HFFc6 (cell line): ENCODE measurements around the gene NCK1. TPM values are rescaled to one million over a fixed set of nuclear protein-coding genes. Genes with fewer than 3 reads are reported as not detected.
"Not testable (repeated sequence)": the region's sequence is repeated elsewhere in the genome, so short reads cannot be mapped to it uniquely, and the experiment has no call there.

ENCODE experiments used
- DNase-seq: peaks from one replicate; pipeline ENCODE4 v3.0.0-alpha.2; 2018
- H3K27ac Mint-ChIP-seq: 2 replicates; pipeline ENCODE4 v1.8.0; 2020; ENCODE audit warnings: mild to moderate bottlenecking, mixed read lengths
- H3K27me3 Mint-ChIP-seq: 2 replicates; pipeline ENCODE4 v1.8.0; 2021; ENCODE audit warnings: mild to moderate bottlenecking, moderate library complexity, mixed read lengths; ENCODE audit not compliant: insufficient read depth
- H3K36me3 Mint-ChIP-seq: 2 replicates; pipeline ENCODE4 v1.8.0; 2021; ENCODE audit warnings: low read depth, mixed read lengths
- H3K4me1 Mint-ChIP-seq: 2 replicates; pipeline ENCODE4 v1.8.0; 2020; ENCODE audit warnings: low read depth, mixed read lengths
- H3K4me3 Mint-ChIP-seq: 2 replicates; pipeline ENCODE4 v1.8.0; 2020; ENCODE audit warnings: mild to moderate bottlenecking, moderate library complexity, mixed read lengths
- H3K9me3 Mint-ChIP-seq: 2 replicates; pipeline ENCODE4 v1.8.0; 2020; ENCODE audit warnings: mild to moderate bottlenecking, mixed read lengths
- total RNA-seq, 6 experiments: library from RNA; stranded (reverse); fragmentation: NEBNext Ultra II Directional; extraction: Animal tissue kit (Norgen Biotek cat#: 25700); gene quantifications; 2 replicates in 1 of 6; 3 replicates in 5 of 6; pipeline ENCODE4 v1.2.3, GENCODE V29; 2021
- TF ChIP-seq, protein P1 (sequence below): fragments of 200-600 bp; sonication (generic); IDR thresholded peaks from 2 replicates; pipeline ENCODE4 v1.5.0; 2021; ENCODE audit warnings: antibody characterized with exemption, mild to moderate bottlenecking

NCK1 gene
- total RNA-seq, 6 experiments from 2014 or later = 37.3 to 48.3 (median 40.8) TPM

DNA sequence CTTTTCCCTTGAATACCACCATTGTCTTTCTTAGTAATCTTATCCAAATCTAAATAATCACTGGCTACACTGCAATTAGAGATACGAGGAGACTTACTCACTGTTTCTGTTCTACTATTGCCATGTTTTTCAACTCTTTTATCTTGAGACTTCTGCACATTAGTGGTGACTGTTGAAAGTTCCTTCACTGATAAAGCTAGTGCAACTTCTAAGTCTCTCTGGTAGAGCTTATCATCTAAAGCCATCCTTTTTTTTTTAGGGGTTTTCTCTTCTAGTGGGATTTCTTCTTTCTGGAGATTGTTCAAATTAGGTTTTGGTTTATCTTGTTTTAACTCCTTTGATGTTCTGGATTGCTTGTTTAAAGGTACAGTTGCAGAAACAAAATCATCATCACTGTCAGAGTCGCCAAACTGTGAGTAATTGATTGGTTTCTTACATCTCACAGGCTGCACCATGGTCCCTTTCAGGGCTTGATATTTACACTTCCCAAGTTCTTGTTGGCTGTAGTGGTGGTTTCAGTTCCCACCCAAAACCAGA, 37.7 kb downstream of the NCK1 start:
- Mint-ChIP-seq H3K27me3 (peaks cover 2% of the 10 kb centered on the region; the same call in 1 of the 2 replicates), H3K9me3 (peaks cover 20% of the 10 kb centered on the region), H3K36me3 (peaks cover 50% of the 10 kb centered on the region), H3K4me1 (peaks cover 39% of the 10 kb centered on the region), H3K4me3 (no peak overlapping the region), H3K27ac (no peak overlapping the region)
- DNase-seq = no peak
- TF ChIP-seq, protein P1, sequence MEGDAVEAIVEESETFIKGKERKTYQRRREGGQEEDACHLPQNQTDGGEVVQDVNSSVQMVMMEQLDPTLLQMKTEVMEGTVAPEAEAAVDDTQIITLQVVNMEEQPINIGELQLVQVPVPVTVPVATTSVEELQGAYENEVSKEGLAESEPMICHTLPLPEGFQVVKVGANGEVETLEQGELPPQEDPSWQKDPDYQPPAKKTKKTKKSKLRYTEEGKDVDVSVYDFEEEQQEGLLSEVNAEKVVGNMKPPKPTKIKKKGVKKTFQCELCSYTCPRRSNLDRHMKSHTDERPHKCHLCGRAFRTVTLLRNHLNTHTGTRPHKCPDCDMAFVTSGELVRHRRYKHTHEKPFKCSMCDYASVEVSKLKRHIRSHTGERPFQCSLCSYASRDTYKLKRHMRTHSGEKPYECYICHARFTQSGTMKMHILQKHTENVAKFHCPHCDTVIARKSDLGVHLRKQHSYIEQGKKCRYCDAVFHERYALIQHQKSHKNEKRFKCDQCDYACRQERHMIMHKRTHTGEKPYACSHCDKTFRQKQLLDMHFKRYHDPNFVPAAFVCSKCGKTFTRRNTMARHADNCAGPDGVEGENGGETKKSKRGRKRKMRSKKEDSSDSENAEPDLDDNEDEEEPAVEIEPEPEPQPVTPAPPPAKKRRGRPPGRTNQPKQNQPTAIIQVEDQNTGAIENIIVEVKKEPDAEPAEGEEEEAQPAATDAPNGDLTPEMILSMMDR = no peak

DNA sequence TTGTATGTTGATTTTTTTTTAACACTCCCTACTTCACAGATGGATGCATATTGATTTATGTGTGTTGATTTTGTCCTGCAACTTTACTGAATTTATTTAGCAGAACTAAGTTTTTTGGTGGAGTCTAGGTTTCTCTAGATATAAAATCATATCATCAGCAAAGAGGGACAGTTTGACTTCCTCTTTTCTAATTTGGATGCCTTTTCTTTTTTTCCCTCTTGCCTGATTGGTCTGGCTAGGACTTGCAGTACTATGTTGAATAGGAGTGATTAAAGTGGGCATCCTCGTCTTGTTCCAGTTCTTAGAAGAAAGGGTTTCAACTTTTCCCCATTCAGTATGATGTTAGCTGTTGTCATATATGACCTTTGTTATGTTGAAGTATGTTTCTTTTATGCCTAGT, 38.7 kb downstream of the NCK1 start:
- not testable (repeated sequence) for DNase-seq, H3K4me3 Mint-ChIP-seq, H3K27ac Mint-ChIP-seq, H3K27me3 Mint-ChIP-seq
- peaks cover 29% of the 10 kb centered on the region for H3K9me3 Mint-ChIP-seq
- peaks cover 39% of the 10 kb centered on the region for H3K4me1 Mint-ChIP-seq
- H3K36me3 Mint-ChIP-seq = peaks cover 55% of the 10 kb centered on the region

DNA sequence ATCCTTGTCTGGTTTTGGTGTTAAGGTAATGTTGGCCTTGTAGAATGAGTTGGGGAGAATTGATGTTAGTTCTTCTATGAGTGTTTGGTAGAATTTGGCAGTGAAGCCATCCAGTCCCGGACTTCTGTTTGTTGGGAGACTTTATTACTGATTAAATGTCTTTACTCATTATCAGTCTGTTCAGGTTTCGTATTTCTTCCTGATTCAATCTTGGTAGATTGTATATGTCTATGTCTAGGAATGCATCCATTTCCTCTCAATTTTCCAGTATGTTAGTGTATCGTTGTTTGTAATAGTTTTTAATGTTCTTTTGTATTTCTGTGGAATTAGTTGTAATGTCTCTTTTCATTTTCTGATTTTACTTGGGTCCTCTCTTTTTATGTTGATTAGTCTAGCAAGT, 39.4 kb downstream of the NCK1 start:
- Mint-ChIP-seq H3K27me3 (peaks cover 2% of the 10 kb centered on the region; the same call in 1 of the 2 replicates), H3K9me3 (peaks cover 32% of the 10 kb centered on the region), H3K4me1 (peaks cover 44% of the 10 kb centered on the region), H3K36me3 (peaks cover 59% of the 10 kb centered on the region), H3K27ac (no peak overlapping the region), H3K4me3 (no peak overlapping the region)
- DNase-seq = no peak
- TF ChIP-seq, protein P1 = no peak

DNA sequence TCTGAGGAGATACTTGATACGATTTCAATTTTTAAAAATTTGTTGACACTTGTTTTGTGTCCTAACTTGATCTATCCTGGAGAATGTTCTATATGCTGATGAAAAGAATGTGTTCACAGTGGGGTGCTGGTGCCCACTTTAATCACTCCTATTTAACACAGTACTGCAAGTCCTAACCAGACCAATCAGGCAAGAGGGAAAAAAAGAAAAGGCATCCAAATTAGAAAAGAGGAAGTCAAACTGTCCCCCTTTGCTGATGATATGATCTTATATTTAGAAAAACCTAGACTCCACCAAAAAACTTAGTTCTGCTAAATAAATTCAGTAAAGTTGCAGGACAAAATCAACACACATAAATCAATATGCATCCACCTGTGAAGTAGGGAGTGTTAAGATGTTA, 40.5 kb downstream of the NCK1 start:
- not testable (repeated sequence) for H3K4me3 Mint-ChIP-seq, DNase-seq, H3K27ac Mint-ChIP-seq, H3K27me3 Mint-ChIP-seq
- peaks cover 44% of the 10 kb centered on the region for H3K4me1 Mint-ChIP-seq
- peaks cover 59% of the 10 kb centered on the region for H3K36me3 Mint-ChIP-seq
- peaks cover 32% of the 10 kb centered on the region for H3K9me3 Mint-ChIP-seq

DNA sequence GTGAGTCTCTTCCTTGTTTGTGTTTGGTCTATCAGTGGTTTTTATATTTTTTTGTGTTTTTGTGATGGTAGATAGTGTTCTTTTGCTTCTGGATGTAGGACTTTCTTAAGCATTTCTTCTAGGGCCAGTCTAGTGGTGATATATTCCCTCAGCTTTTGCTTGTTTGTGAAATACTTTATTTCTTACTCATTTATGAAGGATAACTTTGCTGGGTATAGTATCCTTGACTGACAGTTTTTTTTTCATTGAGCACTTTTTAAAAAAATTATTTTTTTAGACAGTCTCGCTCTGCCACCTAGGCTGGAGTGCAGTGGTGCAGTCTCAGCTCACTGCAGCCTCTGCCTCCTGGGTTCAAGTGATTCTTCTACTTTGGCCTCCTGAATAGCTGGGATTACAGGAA, 41.9 kb downstream of the NCK1 start:
- Mint-ChIP-seq H3K4me3 (no peak overlapping the region), H3K36me3 (peaks cover 54% of the 10 kb centered on the region), H3K4me1 (peaks cover 42% of the 10 kb centered on the region), H3K27me3 (peaks cover 2% of the 10 kb centered on the region; the same call in 1 of the 2 replicates), H3K9me3 (peaks cover 32% of the 10 kb centered on the region), H3K27ac (no peak overlapping the region)
- TF ChIP-seq, protein P1 = no peak
- no peak for DNase-seq

DNA sequence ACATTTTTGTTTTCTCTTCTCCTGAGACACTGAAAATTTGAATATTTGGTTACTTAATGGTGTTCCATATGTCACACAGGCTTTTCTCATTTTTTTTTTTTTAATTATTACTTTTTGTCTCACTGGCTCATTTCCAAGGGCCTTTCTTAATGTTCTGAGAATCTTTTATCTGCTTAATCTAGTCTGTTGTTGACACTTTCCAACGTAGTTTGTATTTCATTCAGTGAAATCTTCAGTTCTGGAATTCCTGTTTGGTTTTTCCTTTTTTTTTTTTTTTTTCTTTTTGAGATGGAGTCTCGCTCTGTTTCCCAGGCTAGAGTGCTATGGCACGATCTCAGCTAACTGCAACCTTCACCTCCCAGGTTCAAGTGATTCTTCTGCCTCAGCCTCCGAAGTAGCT, 42.7 kb downstream of the NCK1 start:
- Mint-ChIP-seq H3K36me3 (peaks cover 52% of the 10 kb centered on the region), H3K27me3 (peaks cover 2% of the 10 kb centered on the region; the same call in 1 of the 2 replicates), H3K9me3 (peaks cover 32% of the 10 kb centered on the region), H3K4me3 (no peak overlapping the region), H3K27ac (no peak overlapping the region), H3K4me1 (peaks cover 48% of the 10 kb centered on the region)
- DNase-seq = no peak
- TF ChIP-seq, protein P1 = no peak

DNA sequence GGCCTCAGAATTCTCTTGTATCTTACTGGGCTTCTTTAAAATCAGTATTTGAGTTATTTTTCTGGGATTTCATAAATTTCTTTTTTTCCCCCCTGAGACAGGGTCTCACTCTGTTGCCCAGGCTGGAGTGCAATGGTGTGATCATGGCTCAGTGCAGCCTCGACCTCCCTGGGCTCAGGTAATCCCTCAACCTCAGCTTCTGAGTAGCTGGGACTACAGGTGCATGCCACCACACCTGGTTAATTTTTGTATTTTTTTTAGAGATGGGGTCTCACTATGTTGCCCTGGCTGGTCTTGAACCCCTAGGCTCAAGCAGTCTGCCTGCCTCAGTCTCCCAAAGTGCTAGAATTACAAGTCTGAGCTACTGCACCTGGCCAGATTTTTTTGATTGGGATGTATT, 43.5 kb downstream of the NCK1 start:
- Mint-ChIP-seq H3K9me3 (peaks cover 28% of the 10 kb centered on the region), H3K4me3 (no peak overlapping the region), H3K27me3 (peaks cover 2% of the 10 kb centered on the region; the same call in 1 of the 2 replicates), H3K4me1 (peaks cover 49% of the 10 kb centered on the region), H3K36me3 (peaks cover 44% of the 10 kb centered on the region), H3K27ac (no peak overlapping the region)
- TF ChIP-seq, protein P1 = no peak
- no peak for DNase-seq
